Activated CD8-positive, alpha-beta memory T cell treated with anti-CD3 and anti-CD28 coated beads, Interleukin-2, amount 50 U/mL, for 4 hours (primary cell): ENCODE data around the gene CEBPA.
"Not testable (repeated sequence)": the region's sequence is repeated elsewhere in the genome, so short reads cannot be mapped to it uniquely, and the experiment has no call there.

Source experiments
- DNase-seq: peaks from one replicate; pipeline ENCODE4 v3.0.0-alpha.2; 2020

Gene CEBPA

DNA sequence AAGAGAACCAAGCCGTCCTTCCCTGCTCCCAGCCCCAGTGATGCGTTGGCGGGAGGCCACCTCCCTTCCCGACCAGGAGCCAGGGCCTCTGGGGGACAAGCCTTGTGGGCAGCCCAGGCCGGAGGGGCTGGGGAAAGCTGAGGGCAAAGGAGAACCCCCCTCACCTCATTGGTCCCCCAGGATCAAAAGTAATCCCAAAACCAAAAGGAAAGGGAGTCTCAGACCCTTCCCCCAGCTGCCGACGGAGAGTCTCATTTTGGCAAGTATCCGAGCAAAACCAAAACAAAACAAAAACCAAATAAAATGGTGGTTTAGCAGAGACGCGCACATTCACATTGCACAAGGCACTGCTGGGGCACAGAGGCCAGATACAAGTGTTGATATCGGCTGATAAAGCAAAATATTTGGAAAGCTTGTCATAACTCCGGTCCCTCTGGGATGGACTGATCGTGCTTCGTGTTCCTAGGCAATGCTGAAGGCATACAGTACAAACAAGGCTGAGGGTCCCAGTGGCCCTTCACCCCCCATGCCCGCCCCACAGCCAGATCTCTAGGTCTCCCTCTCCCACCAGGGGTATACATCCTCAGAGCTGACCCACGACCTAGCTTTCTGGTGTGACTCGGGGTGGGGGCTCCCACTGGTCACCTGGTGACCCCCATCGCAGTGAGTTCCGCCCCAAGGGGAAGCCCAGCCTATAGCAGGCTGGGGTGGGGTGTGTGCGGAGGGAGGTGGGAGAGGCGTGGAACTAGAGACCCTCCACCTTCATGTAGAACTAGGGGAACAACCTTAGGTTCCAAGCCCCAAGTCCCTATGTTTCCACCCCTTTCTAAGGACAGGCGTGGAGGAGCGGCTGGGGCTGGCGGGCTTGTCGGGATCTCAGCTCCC is 2.1 kb downstream of the CEBPA start:
- no peak for DNase-seq

DNA sequence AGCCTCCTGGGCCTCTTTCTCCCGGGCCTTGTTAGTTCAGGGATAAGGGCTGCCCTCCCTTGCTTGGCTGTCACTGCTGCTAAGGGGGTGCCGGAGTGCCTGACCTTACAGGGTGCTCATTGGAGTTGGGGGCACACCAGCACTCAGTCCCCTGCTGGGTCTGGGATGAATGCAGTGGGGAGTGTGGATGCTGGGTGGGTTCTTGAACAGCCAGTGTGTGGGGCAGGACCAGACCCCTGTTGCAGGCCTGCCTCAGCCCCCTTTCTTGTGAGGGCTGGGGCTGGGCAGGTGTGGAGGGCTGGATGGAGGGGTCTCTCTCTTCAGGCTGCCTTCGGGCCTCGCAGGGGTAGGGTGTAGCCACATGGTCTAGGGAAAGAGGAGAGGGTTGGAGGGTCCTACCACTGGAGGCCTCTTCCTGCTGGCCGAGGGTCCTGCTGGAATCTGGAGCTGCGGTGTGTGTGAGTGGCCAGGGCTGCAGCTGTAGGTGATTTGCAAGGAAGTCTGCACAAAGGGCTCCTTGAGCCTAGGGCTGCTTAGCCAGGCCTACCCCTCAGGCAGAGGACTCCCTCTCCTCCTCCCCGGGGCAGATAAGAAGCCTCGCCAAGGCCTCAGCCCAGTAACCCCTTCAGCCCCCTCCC is 3.2 kb downstream of the CEBPA start:
- no peak for DNase-seq

DNA sequence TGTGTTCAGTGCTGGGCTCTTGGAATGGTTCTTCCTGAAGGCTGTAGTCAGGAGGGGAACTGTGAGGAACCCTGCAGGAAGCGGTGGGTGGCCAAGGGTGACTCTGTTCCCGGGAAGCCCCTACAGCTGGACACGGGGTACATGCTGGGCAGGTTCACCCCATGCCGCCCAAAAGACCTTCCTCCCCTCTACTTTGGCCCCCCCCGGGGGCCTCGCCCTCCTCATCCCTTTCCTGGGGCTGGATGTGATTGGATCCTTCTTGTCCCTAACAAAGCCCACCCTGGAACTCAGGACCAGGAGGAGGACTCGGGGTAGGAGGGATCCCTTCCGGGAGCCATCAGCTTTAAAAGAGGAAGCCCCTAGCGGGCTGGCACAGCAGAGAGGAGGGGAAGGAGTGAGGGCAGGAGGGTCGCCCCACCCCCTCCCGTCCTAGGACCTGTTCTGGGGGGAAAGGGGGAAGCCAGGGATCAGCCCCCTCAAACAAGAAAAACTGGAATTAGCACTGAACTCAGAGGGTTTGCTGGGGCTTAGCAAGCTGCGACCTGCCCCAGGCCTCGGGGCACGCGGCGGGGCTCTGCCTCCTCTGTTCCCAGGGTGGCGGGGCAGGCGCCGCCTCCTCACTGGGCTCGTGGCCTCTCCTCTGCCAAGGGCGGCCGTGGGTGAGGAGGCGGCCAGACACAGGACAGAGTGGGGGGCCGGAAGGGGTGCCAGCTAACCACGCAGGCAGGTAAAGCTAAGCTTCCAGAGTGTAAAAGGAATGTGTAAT is 4.0 kb downstream of the CEBPA start:
- DNase-seq = no peak

DNA sequence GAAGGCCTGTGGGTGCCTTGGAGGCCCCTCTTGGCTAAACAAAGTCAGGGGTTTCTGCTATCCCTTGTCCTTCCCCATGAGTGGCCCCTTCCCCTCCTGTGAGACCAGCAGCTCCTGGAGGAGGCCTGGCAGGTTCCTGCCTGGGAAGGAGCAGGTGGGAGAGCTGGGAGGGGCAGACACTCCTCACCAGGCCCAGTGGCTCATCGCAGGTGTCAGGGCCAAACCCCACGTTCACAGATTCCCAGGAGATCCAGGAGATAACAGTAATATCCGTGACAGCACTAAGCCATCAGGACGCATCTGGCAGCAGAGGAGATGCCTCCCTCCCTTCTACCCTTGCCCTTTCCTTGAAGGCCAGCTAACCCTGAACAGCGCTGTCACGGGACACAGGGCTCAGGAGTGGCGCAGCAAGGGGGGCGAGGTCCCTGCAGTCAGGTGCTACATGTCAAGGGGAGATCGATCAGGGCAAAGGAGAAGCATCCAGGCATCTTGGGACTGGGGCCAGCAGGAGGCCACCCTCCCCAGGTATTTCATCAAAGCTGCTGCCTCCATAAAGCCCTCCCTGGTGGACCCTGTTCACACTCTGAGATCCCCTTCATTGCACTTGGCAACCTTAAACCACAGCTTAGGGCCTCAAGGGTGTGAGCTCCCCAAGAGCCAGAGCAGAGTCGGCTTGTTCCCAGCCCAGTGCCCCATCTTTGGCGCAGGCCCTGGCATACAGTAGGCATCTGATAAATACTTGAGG is 4.8 kb downstream of the CEBPA start:
- no peak for DNase-seq

DNA sequence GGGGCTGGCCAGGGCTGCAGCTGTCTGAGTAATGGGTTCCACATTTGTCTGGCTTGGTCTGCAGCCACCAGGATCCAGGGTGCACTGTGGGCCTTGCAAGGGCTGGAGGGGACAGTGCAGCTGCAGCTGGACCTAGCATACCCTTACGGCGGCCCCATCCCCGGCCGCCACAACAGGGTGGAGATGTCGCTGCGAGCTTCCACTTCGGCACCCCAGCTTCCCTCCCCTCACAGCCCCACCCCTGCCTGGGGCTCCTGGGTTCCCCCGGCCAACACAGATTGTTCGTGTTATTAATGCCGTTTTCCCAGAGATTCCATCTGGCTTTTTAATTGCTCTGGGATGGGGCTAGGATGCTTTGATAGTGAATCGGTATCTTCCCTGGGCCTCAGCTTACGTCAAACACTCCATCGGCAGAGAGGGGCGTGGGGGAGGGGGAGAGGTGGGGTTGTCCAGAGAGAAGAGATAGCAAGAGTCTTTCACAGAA is 5.8 kb downstream of the CEBPA start:
- no peak for DNase-seq

DNA sequence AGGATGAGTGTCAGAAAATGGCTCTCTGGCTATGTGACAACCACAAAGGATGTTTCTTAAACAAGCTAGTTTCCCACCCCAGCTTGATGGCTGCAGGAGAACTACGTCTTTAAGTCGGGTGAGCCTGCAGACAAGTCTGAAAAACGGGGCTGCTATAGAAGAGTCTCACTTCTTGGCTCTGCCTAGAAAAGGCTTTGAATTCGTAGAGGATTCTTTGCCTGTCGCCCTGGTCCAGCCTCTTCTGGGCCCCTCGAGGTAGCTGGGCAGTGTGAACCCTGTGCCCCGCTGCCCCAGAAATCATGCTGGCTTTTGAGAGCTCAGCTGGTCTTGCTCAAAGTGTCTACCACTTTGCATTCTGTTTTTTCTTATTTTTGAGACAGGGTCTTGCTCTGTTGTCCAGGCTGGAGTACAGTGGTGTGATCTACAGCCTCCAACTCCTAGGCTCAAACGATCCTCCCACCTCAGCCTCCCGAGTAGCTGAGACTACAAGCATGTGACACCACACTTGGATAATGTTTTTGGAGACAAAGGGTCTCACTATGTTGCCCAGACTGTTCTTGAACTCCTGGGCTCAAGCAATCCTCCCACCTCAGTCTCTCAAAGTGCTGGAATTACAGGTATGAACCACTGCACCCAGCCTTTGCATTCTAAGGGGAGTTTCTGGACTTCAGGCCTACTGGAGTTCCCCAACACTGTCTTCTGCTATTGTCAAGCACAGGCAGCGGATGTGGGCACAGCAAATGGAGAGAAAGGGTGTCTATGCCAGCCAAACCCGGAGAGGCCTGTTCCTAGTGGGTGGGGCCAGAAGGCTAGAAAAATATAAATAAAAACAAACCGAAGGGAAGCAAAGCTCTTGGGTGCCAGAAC is 6.5 kb downstream of the CEBPA start:
- DNase-seq = no peak

DNA sequence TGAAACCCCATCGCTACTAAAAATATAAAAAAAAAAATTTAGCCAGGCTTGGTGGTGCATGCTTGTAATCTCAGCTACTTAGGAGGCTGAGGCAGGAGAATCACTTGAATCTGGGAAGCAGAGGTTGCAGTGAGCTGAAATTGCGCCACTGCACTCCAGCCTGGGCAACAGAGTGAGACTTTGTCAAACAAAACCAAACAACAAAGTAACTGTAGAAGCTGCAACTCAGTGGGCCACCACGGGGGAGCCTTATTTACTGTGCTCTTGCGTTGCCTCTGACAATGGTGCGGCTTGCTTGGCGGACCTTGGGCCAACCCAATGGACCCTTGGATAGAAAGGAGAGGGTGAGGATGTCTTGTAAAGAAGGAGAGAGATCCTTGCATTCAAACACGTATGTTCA is 7.3 kb downstream of the CEBPA start:
- DNase-seq = not testable (repeated sequence)

DNA sequence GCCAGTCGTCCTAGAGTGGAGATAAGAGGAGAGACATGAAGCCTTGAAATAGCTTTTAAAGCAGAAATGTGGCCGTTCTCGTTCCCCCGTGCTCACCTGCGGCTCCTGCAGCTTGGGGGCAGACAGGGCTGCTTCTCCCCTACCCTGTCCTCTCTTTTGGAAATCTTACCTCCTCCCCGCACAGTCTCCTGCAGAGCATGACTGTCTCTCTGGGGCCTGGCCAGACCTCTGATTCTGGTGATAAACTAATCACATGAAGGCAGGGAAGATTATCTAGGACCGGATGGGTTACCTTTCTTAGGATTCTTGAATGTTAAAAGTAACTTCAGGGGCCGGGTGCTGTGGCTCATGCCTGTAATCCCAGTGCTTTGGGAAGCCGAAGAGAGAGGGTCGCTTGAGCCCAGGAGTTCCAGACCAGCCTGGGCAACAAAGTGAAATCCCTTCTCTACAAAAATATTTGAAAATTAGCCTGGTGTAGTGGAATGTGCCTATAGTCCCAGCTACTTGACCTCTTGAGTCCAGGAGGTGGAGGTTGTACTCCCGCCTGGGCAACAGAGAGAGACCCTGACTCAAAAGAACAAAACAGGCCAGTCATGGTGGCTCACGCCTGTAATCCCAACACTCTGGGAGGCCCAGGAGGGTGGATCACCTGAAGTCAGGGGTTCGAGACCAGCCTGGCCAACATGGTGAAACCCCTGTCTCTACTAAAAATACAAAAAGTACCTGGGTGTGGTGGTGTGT is 8.1 kb downstream of the CEBPA start:
- no peak for DNase-seq

DNA sequence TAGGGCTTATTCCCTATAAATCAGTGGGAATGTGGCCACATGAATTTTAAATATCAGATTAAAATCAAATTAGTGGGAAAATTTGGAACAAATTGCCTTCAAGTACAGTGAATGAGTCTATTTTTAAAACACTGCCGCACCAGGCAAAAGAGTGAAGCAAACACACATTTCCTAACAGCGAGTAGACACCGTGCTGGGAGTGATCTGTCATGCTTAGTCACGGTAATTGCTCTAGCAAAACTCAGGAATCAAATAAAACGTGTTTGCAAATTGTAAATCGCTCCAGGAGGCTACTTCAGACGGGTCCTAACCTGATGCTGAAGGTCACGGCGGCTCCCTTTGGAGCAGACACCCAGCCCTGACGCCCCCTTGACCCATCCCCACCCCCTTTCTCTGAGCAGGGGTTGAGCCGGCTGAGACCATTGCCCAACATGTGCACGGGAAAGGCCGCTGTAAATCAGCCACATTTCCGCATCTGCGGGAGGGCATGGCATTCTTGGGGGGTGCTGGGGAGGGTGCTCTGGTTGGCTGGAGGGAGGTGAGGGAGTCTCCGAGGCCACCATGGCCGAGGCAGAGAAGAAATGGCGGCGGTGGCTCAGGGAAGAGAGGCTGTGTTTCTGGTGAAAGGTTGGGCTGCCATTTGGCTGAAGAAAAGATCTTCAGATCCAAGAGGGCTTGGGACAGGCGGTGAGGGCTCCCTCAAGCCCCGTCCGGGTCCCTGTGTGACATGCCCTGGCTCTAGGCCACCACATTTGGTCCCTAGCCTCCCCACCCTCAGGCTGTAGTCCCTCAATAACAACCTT is 8.9 kb downstream of the CEBPA start:
- no peak for DNase-seq

DNA sequence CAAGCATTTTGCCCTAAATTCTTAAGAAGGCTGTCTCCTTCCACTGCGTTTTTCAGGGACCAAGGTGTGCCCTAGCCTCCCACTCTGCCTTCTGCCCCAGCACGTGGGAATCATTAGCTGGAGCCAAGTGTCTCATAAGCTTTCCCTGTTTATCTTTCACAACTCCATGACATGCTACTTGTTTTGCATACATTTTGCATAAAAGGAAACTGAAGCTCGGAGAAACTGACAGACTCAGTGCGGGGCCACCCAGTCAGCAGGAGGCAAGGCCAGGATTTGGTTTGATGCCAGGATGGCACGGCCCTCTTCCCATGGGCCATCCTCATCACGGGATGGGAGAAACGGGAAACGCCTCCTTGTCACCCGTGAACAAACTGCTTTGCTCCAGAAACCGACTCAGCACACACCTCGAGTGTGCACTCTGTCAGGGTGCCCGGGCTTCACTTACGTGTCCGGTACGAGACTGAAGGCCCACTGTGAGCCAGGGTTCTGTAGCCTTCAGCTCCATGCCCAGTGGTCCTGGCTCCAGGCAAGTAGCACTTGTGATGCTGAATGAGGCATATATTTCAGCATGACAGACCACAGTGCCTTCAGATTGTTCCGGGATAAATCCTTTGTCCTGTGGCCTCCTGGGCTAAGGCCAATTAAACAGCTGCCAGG is 9.6 kb downstream of the CEBPA start:
- no peak for DNase-seq

DNA sequence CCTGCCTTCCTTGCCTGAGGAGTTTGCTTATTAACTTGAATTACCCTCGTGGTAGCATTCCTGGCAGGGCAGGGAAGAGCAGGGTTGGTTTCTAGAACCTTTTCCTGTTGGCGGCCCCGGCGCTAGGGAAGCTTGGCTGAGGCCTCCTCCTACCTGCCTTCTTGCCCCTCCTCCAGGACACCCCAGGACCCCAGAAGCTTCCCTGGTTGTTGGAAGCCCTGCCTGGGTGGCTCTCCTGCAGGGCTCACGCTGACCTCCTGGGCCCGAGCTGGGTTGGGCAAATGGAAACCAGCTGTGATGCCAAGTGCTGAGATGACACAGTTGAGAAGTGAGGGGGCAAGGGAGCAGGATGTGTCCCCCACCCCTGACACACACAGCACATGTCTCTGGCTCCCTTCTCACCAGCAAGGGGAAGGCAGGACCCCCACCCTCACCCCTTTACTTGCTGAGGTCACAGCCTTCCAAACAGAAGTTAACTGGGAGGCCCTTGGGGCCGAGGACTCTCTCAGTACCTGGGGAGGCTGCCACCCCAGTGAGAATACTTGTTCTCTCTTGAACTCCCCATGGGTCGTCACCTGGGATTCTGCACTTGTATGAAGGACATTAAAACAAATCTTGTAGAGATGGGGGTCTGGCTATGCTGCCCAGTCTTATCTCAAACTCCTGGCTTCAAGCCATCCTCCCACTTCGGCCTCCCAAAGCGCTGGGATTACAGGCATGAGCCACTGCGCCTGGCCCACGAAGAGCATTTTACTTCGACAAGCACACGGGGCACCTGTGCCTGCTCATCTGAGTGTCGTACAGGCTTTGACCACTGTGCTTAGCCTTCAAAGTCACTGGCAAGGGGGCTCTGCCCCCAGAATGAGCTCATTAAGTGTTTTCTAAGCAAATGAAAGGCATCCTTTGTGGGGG is 10.5 kb downstream of the CEBPA start:
- no peak for DNase-seq

DNA sequence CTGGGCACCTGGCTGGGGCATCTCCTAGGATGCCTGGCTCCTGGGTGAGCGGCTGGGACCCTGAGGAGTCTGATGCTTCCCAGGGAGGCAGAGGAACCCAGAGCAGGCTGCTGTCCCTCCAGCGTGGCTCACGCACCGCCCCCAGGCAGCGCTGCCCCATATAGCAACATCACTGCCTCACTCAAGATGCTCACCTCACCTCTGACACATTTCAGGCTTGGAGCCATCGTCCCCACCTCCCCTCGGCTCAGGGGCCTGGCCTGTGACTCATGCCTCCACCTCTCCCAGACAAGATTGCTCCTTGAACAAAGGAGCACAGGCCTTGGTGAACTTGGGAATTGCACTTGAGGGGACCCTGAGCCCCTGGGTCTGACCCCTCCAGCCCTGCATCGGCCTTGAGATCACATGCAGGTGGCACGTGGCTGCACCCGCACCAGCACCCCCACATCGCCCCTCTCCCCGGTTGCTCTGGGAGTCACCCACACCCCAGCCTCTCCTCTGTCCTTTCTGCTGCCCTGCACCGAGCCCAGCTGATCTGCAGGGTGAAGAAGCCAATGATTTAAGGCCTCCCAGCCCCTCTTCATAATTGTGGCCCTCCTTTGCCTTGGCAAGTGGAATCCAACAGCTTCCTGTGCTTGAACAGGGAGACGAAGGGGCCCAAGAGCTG is 11.2 kb downstream of the CEBPA start:
- no peak for DNase-seq

DNA sequence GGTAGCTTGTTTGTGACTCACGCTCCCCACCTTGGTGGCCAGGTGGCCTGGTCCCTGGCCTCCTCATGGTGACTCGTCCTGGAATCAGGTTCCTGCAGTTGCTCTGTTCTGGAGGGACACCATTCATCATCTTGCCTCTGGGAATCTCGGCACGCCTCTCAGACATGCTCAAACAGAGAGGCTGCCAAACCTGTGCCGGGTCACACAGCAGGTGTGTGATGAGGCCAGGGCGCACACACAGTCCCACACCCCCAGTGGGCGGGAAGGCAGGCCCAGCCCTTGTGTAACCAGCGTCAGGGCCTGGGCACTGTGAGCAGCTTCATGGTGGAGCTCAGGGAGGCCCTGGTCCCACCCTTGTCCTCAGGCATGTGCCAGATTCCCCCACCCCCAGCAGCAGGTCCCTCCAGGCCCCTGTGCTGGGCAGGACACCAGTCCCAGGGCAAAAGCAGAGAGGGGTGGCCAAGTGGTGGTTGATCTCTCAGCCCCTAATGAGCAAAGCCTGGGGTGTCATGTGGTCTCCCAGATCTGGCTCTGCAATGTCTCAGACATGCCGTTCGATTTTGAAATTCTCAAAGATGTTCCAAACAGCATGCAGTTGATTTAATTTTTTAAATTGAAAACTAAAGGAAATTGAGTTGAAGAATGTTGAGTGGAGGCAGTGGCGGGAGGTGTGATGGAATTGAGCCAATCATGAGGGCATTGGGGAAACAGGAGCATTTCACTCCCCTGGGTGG is 12.1 kb downstream of the CEBPA start:
- no peak for DNase-seq

DNA sequence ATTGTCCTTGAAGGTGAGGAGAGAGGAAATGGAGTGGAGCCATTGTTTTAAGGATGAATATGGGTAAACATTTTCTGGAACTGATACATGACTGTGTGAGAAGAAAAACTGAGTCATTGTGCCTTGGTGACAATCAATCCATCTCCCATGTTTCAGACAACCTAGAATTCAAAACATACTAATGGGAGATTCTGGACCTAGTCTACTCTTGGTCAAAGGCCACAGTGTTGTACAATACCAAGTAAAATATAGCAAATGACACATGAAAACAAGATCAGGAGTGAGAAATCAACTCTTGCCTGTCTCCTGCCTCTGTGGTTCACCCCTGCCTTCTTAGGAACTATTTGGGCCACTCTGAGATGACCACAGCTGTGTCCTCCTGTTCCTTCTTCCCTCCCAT is 13.1 kb downstream of the CEBPA start:
- DNase-seq = no peak

DNA sequence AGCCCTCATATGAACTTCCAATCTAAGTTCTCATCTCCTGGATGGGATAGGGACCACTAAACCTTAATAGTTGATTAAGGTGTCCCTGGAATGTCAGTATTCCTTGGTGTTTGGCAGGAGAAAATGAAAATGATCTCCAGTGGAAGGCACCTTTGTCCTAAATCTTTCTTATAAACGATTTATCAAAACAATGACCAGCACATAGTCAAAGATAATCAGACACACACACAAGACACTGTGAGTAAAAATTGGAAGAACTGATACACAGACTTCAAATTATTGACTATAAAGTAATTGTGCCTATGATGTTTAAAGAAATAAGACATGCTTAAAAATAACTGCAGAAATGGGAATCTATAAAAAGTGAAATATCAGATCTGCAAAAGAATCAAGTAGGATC is 13.7 kb downstream of the CEBPA start:
- no peak for DNase-seq

DNA sequence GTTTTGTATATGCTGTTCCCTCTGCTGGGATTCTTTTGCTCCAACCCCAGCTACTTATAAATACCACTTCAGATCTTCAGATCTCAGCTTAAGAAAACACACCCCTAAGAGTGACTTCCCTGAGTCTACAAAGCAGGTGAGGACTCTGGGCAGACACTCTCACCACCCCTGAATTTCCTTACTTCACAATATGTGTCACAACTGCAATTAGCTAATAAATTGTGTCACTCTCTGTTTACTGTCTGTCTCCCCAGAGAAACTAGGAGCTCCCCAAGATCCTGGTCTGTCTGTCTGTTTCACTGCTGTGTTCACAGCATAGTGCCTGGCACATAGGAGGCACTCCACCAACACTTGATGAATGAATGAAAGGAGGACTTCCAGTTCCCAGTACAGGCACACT is 14.4 kb downstream of the CEBPA start:
- no peak for DNase-seq

DNA sequence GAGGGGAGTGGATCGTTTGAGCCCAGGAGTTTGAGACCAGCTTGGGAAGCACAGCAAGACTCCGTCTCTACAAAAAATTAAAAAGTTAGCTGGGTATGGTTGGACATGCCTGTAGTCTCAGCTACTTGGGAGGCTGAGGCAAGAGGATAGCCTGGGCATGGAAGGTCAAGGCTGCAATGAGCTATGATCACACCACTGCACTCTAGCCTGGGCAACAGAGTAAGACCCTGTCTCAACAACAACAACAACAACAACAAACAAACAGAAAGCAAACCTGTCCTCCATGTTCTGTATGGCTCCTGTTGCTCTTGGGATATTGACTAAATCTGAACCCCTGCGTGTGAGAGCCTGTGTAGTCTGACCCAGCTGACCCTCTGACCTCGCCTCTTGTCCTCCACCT is 14.9 kb downstream of the CEBPA start:
- DNase-seq = no peak
